Erythroblast (primary cell): Measurements from ENCODE around the gene PCBP3.

Experiments
- GATA1 ChIP-seq: IDR thresholded peaks from 2 replicates; pipeline ENCODE4 v1.6.1; 2011; ENCODE audit warnings: low read depth, mild to moderate bottlenecking, control low read depth, low read length, moderate library complexity
- POLR2A ChIP-seq: IDR thresholded peaks from 2 replicates; pipeline ENCODE4 v1.6.1; 2011; ENCODE audit warnings: mild to moderate bottlenecking, low read length

GRCh38 chr21:45989355-45990048 is 346.0 kb downstream of the PCBP3 start:
- no peak for TF ChIP-seq POLR2A
- TF ChIP-seq GATA1: no peak
